Neural crest cell (in vitro differentiated cells): ENCODE data around the gene TCF7L1. TPM values are rescaled to one million over a fixed set of nuclear protein-coding genes. Genes with fewer than 3 reads are reported as not detected.

Source experiments
- DNase-seq: peaks from one replicate; pipeline ENCODE4 v3.0.0; 2021; ENCODE audit warnings: low read depth, mixed read lengths, low spot score
- H3K27ac Mint-ChIP-seq: one replicate; pipeline ENCODE4 v1.8.0; 2021; ENCODE audit warnings: mild to moderate bottlenecking, mixed read lengths; ENCODE audit not compliant: unreplicated experiment
- H3K27me3 Mint-ChIP-seq: 2 replicates; pipeline ENCODE4 v1.8.0; 2021; ENCODE audit warnings: low read depth, mild to moderate bottlenecking, mixed read lengths
- H3K36me3 Mint-ChIP-seq: 2 replicates; pipeline ENCODE4 v1.8.0; 2021; ENCODE audit warnings: low read depth, mild to moderate bottlenecking, mixed read lengths
- H3K4me1 Mint-ChIP-seq: 2 replicates; pipeline ENCODE4 v1.8.0; 2021; ENCODE audit warnings: mixed read lengths
- H3K4me3 Mint-ChIP-seq: one replicate; pipeline ENCODE4 v1.8.0; 2021; ENCODE audit warnings: mild to moderate bottlenecking, mixed read lengths
- H3K9me3 Mint-ChIP-seq: 2 replicates; pipeline ENCODE4 v1.8.0; 2021; ENCODE audit warnings: mixed read lengths
- total RNA-seq: library from RNA; stranded (reverse); gene quantifications from 2 replicates; pipeline ENCODE4 v1.2.1, GENCODE V29; 2021
- TF ChIP-seq, protein P1 (sequence below): fragments of 200-600 bp; sonication (generic); conservative IDR thresholded peaks from 2 replicates; pipeline ENCODE4 v1.5.0; 2021; ENCODE audit warnings: antibody characterized with exemption, mild to moderate bottlenecking

TCF7L1 gene
- total RNA-seq, 1 donor from 2014 or later, result 40.3 TPM

GRCh38 chr2:85282914-85283313 is 149.7 kb downstream of the TCF7L1 start:
- no peaks in the 10 kb centered on the region for H3K27me3 Mint-ChIP-seq
- TF ChIP-seq, protein P1, sequence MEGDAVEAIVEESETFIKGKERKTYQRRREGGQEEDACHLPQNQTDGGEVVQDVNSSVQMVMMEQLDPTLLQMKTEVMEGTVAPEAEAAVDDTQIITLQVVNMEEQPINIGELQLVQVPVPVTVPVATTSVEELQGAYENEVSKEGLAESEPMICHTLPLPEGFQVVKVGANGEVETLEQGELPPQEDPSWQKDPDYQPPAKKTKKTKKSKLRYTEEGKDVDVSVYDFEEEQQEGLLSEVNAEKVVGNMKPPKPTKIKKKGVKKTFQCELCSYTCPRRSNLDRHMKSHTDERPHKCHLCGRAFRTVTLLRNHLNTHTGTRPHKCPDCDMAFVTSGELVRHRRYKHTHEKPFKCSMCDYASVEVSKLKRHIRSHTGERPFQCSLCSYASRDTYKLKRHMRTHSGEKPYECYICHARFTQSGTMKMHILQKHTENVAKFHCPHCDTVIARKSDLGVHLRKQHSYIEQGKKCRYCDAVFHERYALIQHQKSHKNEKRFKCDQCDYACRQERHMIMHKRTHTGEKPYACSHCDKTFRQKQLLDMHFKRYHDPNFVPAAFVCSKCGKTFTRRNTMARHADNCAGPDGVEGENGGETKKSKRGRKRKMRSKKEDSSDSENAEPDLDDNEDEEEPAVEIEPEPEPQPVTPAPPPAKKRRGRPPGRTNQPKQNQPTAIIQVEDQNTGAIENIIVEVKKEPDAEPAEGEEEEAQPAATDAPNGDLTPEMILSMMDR, result no peak
- H3K4me3 Mint-ChIP-seq, result no peak overlapping the region
- no peak for DNase-seq
- peak overlapping the region; percentile 13 for H3K27ac Mint-ChIP-seq
- peaks cover 26% of the 10 kb centered on the region for H3K4me1 Mint-ChIP-seq
- H3K9me3 Mint-ChIP-seq, result no peaks in the 10 kb centered on the region
- peaks cover 2% of the 10 kb centered on the region for H3K36me3 Mint-ChIP-seq

DNA sequence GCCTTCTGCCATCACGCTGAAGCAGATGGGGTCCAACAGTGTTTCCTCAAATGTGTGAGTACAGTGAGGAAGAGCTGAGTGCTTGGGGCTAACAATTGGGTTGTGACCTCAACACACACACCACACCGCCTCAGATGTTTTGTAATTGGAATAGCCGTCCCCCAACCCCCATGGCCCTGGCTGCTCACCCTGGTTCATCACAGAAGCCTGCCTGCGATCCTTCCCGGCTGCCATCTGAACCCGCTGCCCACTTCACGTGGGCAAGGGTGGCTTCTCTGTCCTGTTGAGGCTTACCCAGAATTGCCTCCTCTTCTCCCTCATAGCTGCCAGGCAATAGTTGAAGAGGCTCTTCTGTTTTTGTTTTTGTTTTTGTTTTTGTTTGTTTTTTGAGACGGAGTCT is 150.4 kb downstream of the TCF7L1 start:
- Mint-ChIP-seq H3K27ac (no peak overlapping the region), H3K36me3 (peaks cover 3% of the 10 kb centered on the region)

GRCh38 chr2:85286918-85287317 is 153.7 kb downstream of the TCF7L1 start:
- no peak for DNase-seq
- Mint-ChIP-seq H3K4me3 (no peak overlapping the region), H3K27ac (no peak overlapping the region), H3K9me3 (no peaks in the 10 kb centered on the region), H3K27me3 (no peaks in the 10 kb centered on the region), H3K4me1 (peaks cover 24% of the 10 kb centered on the region), H3K36me3 (peaks cover 3% of the 10 kb centered on the region)
- TF ChIP-seq, protein P1, result no peak

More for the DNA sequence above, 150.4 kb downstream of the TCF7L1 start:
- Mint-ChIP-seq H3K4me3 (no peak overlapping the region), H3K27me3 (no peaks in the 10 kb centered on the region), H3K4me1 (peaks cover 20% of the 10 kb centered on the region), H3K9me3 (no peaks in the 10 kb centered on the region)
- DNase-seq, result no peak
- TF ChIP-seq, protein P1, result no peak

GRCh38 chr2:85287721-85288120 is 154.5 kb downstream of the TCF7L1 start:
- Mint-ChIP-seq H3K36me3 (peaks cover 3% of the 10 kb centered on the region), H3K4me3 (no peak overlapping the region), H3K4me1 (peaks cover 23% of the 10 kb centered on the region), H3K9me3 (no peaks in the 10 kb centered on the region), H3K27ac (no peak overlapping the region), H3K27me3 (no peaks in the 10 kb centered on the region)
- DNase-seq, result no peak
- TF ChIP-seq, protein P1, result no peak

DNA sequence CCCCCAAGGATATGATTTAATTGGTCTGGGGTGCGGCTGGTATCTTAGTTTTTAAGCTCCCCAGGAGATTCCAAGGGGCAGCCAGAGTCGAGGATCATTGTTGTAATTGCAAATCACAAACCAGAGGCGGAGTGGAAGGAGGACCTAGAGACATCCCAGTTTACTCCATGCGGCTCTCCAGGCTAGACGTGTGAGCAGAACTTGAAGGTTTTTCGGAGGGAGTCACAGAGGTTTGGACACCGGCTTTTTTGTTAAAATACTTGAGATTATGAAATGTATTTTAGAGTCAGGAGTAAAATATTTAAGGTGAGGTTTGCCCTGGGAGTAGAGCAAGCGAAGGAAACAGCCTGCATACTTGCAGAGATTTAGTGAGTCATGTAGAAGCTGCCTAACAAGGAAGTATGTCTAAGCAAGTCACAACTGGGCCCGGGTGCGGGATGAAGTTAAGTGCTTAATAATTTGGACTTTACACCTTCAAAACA is 155.1 kb downstream of the TCF7L1 start:
- no peak for DNase-seq
- TF ChIP-seq, protein P1, result no peak
- no peaks in the 10 kb centered on the region for H3K9me3 Mint-ChIP-seq
- peaks cover 20% of the 10 kb centered on the region for H3K4me1 Mint-ChIP-seq
- no peak overlapping the region for H3K27ac Mint-ChIP-seq
- H3K36me3 Mint-ChIP-seq, result peaks cover 6% of the 10 kb centered on the region
- H3K27me3 Mint-ChIP-seq, result no peaks in the 10 kb centered on the region
- H3K4me3 Mint-ChIP-seq, result no peak overlapping the region
